Panc1 (cell line): Measurements from ENCODE around the gene ZC3H13. TPM values are rescaled to one million over a fixed set of nuclear protein-coding genes. Genes with fewer than 3 reads are reported as not detected.

ENCODE experiments used
- ATAC-seq: fragments of 200-7000 bp; cut with Tn5 transposase; 2 replicates; pipeline ENCODE4 v1.9.1; 2020; ENCODE audit warnings: mild to moderate bottlenecking, moderate library complexity
- BruUV-seq: library from RNA; stranded (reverse); fragments of 400-500 nt; replicated peaks from 2 replicates; lab custom pipeline; 2021; lab: Mats Ljungman, UMichigan
- CTCF ChIA-PET: fragments of 300-600 bp; sonication (Branson Sonifier 250); formaldehyde crosslinking; loops from one replicate; lab custom pipeline; 2022; ENCODE audit warnings: antibody characterized with exemption; lab: Charles Lee
- POLR2A ChIA-PET: fragments of 300-600 bp; sonication (Branson Sonifier 250); formaldehyde crosslinking; loops from one replicate; lab custom pipeline; 2022; ENCODE audit warnings: antibody characterized with exemption; lab: Charles Lee
- DNase-seq: peaks from one replicate; pipeline ENCODE4 v3.0.0-alpha.2; 2010; ENCODE audit warnings: low read depth, low spot score
- H3K27ac ChIP-seq: 2 replicates; pipeline ENCODE4 v1.5.1; 2011; ENCODE audit warnings: mild to moderate bottlenecking, low read length, inconsistent platforms
- H3K27me3 ChIP-seq: fragments of 200-500 bp; sonication (Bioruptor generic); 2 replicates; pipeline ENCODE4 v1.6.0; 2014; ENCODE audit warnings: low read length, inconsistent platforms; ENCODE audit not compliant: control insufficient read depth, insufficient read depth
- H3K36me3 ChIP-seq: fragments of 200-500 bp; sonication (Bioruptor generic); 2 replicates; pipeline ENCODE4 v1.5.1; 2014; ENCODE audit warnings: inconsistent platforms, mild to moderate bottlenecking, low read length, moderate library complexity; ENCODE audit not compliant: control insufficient read depth, insufficient read depth
- H3K4me1 ChIP-seq: 2 replicates; pipeline ENCODE4 v1.5.1; 2011; ENCODE audit warnings: inconsistent platforms, mild to moderate bottlenecking, low read length, moderate library complexity; ENCODE audit not compliant: control insufficient read depth, insufficient read depth
- H3K4me3 ChIP-seq, 2 experiments: 2 replicates each; pipeline ENCODE4 v1.5.1; 2011 to 2012; ENCODE audit warnings: low read depth in 2 of 2, low read length in 2 of 2, mild to moderate bottlenecking in 2 of 2, inconsistent platforms in 1 of 2, moderate library complexity in 1 of 2
- H3K9me3 ChIP-seq: fragments of 200-500 bp; sonication (Bioruptor generic); 2 replicates; pipeline ENCODE4 v1.5.1; 2014; ENCODE audit warnings: low read depth, mild to moderate bottlenecking, inconsistent platforms, low read length, moderate library complexity; ENCODE audit not compliant: control insufficient read depth, insufficient read depth
- POLR2AphosphoS5 ChIP-seq: IDR thresholded peaks from 2 replicates; pipeline ENCODE4 v1.6.1; 2012; ENCODE audit warnings: mild to moderate bottlenecking, low read depth, low read length, moderate library complexity
- REST ChIP-seq, 2 experiments: IDR thresholded peaks; 2 replicates each; pipeline ENCODE4 v1.6.1; 2011 to 2012; ENCODE audit warnings: low read depth in 2 of 2, control low read depth in 1 of 2, low read length in 1 of 2, mild to moderate bottlenecking in 1 of 2, moderate library complexity in 1 of 2; ENCODE audit not compliant: insufficient read depth in 1 of 2
- SIN3A ChIP-seq: IDR thresholded peaks from 2 replicates; pipeline ENCODE4 v1.6.1; 2012; ENCODE audit warnings: low read depth, mild to moderate bottlenecking, low read length, moderate library complexity, borderline replicate concordance; ENCODE audit not compliant: insufficient read depth
- TCF7L2 ChIP-seq: IDR thresholded peaks from 2 replicates; pipeline ENCODE4 v1.6.1; 2011; ENCODE audit warnings: mild to moderate bottlenecking, low read depth, low read length, inconsistent platforms
- in situ Hi-C: cut with HindIII; loops from 2 replicates; pipeline ENCODE4 v1.10.0; 2016; ENCODE audit warnings: low sequenced_read_pairs, low pct_unique_long_range_greater_than_20kb
- intact Hi-C: fragments of 100-400 bp; cut with micrococcal nuclease; formaldehyde crosslinking; loops from one replicate; pipeline ENCODE4 v1.10.0; 2022; ENCODE audit not compliant: unreplicated experiment
- total RNA-seq: library from RNA; stranded (reverse); gene quantifications from one replicate; pipeline ENCODE4 v1.2.1, GENCODE V29; 2021; ENCODE audit not compliant: unreplicated experiment
- TF ChIP-seq, protein P1 (sequence below): fragments of 450-650 bp; IDR thresholded peaks from 2 replicates; pipeline ENCODE4 v1.5.1; 2017; ENCODE audit warnings: mild to moderate bottlenecking

The ZC3H13 gene
- total RNA-seq, 1 experiment from 2014 or later = 25.3 TPM

DNA sequence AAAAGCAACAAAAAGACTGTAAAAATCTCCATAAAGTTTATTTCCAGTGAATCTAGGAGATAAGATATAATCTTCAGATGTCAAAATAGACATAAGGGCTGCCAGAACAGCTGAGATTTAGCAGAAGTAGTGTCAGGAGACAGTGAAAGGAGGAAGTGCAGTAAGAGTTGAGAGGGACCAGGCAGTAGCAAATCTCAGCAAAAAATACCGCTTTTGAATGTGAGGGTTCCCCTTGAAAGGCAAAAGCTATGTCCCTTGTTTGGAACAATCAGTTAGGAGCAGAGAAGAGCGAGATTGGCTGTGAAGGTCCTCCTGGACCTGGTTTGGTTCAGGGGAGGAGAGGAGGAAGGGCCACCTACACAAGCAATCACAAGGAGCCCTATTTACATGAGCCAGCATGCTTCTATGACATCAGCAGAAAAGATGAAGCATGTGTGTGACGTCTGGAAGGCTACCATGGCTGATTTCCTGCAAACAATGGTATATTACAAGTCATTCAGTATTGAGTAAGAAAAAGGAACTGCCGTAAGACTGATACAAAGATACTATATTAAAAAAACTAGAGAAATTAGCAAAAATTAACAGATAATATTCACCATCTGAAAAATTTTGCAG lies 102.1 kb downstream of the ZC3H13 start:
- CTCF ChIA-PET = no interaction called here
- Histone ChIP-seq H3K27ac (no peak overlapping the region), H3K4me1 (no peaks in the 10 kb centered on the region), H3K4me3 (no peak overlapping the region), H3K36me3 (no peaks in the 10 kb centered on the region), H3K9me3 (no peaks in the 10 kb centered on the region), H3K27me3 (no peaks in the 10 kb centered on the region)
- TF ChIP-seq SIN3A = no peak
- TF ChIP-seq, protein P1, sequence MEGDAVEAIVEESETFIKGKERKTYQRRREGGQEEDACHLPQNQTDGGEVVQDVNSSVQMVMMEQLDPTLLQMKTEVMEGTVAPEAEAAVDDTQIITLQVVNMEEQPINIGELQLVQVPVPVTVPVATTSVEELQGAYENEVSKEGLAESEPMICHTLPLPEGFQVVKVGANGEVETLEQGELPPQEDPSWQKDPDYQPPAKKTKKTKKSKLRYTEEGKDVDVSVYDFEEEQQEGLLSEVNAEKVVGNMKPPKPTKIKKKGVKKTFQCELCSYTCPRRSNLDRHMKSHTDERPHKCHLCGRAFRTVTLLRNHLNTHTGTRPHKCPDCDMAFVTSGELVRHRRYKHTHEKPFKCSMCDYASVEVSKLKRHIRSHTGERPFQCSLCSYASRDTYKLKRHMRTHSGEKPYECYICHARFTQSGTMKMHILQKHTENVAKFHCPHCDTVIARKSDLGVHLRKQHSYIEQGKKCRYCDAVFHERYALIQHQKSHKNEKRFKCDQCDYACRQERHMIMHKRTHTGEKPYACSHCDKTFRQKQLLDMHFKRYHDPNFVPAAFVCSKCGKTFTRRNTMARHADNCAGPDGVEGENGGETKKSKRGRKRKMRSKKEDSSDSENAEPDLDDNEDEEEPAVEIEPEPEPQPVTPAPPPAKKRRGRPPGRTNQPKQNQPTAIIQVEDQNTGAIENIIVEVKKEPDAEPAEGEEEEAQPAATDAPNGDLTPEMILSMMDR = no peak
- TF ChIP-seq POLR2AphosphoS5 = no peak
- no peak for TF ChIP-seq REST (IDR thresholded peaks at IDR 0.05; ENCODE audit: insufficient read depth in 1 of 2, low read depth in 2 of 2, low read length in 1 of 2)
- TF ChIP-seq TCF7L2 = no peak
- ATAC-seq (no peak), DNase-seq (no peak)
- intact Hi-C loops (no loop called here), in situ Hi-C loops (no loop called here)
- POLR2A ChIA-PET = no interaction called here
- no TSS peak for BruUV-seq

DNA sequence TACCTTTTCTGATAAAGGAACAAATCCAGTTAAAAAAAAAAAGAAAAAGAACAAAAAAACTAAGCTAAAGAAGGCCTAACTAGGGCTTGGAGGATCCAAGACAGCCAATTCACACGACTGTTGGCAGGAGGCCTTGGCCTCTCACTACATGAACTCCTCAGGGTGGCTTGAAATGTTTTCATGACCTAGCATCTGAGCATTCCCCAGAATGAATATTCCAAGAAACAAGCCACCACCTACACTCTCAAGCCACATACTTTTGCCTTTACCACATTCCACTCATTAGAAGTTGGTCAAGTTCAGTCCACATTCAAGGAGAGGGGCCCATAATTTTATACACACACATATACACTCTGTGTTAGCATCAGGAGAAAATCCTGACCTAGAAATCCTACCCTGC lies 103.4 kb downstream of the ZC3H13 start:
- no peaks in the 10 kb centered on the region for H3K27me3 ChIP-seq
- no TSS peak for BruUV-seq
- CTCF ChIA-PET = no interaction called here
- no peak for ATAC-seq
- H3K36me3 ChIP-seq = no peaks in the 10 kb centered on the region
- no peaks in the 10 kb centered on the region for H3K9me3 ChIP-seq
- TF ChIP-seq REST (IDR thresholded peaks at IDR 0.05; ENCODE audit: insufficient read depth in 1 of 2, low read depth in 2 of 2, low read length in 1 of 2) (no peak), TCF7L2 (no peak), SIN3A (no peak), POLR2AphosphoS5 (no peak)
- TF ChIP-seq, protein P1 = no peak
- DNase-seq = no peak
- POLR2A ChIA-PET = no interaction called here
- H3K4me1 ChIP-seq = no peaks in the 10 kb centered on the region
- H3K4me3 ChIP-seq = no peak overlapping the region
- in situ Hi-C loops (no loop called here), intact Hi-C loops (no loop called here)
- H3K27ac ChIP-seq = no peak overlapping the region
